SH-SY5Y (cell line): ENCODE measurements around the gene BANF2.

ENCODE experiments used
- GATA2 ChIP-seq: IDR thresholded peaks from 2 replicates; pipeline ENCODE4 v1.6.1; 2011; ENCODE audit warnings: mild to moderate bottlenecking, low read depth, low read length
- GATA3 ChIP-seq: IDR thresholded peaks from 2 replicates; pipeline ENCODE4 v1.6.1; 2011; ENCODE audit warnings: low read depth, mild to moderate bottlenecking, low read length, moderate library complexity

DNA sequence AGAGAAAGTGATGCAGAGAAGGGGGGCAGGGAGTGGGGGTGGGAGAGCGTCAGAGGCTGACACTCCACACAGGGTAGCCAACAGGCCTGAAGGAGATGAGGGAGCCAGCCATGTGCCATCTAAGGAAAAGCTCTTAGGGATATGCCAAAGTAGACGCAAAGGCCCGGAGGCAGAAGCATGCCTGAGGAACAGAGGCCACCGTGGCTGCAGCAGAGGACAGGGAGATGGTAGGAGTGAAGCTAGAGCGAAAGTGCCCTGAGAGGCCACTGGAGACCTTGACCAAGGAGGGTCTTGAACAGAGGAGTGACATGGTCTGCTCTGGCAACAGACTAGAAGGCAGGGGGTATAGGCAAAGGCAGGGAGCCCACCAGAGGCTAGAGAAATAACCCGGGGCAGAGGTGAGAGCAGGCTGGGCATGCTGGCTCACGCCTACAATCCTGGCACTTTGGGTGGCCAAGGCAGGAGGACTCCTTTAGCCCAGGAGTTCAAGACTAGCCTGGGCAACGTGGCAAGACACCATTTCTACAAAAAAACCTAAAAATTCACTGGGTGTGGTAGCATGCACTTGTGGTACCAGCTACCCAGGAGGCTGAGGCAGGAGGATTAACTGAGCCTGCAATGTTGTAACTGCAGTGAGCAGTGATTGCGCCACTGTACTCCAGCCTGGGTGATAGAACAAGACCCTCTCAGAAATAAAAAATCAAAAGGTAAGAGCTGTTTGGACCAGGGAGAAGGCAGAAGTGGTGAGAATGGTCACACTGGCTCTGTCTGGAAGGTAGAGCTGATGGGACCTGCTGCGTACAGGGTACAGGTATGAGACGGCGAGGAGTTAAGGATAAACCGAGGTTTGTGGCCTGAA is 24.0 kb upstream of the BANF2 start:
- TF ChIP-seq GATA2 (no peak), GATA3 (no peak)
